ENCODE measurements around the gene LRRC4C.

The LRRC4C gene

DNA sequence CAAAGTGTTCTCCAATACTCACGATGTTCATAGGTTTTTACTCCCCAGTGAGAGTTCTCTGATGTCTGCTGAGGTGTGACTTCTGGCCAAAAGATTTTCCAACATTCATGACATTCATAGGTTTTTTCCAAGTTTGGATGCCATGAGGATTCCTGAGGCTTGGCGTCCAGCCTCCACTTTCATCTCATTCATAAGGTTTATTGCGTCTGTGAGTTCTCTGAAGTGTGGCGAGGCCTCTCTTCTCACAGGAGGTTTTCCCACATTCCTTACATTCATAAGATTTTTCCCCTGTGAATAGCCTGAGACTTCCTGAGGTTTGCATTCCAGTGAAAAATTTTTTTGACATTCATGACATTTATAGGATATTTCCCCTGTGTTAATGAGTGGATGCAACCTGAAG is 1014.1 kb downstream of the LRRC4C start:
- FAIRE-seq (no peak), DNase-seq (ENCODE audit: insufficient read length, low spot score) (no peak)
- TF ChIP-seq, protein P1, sequence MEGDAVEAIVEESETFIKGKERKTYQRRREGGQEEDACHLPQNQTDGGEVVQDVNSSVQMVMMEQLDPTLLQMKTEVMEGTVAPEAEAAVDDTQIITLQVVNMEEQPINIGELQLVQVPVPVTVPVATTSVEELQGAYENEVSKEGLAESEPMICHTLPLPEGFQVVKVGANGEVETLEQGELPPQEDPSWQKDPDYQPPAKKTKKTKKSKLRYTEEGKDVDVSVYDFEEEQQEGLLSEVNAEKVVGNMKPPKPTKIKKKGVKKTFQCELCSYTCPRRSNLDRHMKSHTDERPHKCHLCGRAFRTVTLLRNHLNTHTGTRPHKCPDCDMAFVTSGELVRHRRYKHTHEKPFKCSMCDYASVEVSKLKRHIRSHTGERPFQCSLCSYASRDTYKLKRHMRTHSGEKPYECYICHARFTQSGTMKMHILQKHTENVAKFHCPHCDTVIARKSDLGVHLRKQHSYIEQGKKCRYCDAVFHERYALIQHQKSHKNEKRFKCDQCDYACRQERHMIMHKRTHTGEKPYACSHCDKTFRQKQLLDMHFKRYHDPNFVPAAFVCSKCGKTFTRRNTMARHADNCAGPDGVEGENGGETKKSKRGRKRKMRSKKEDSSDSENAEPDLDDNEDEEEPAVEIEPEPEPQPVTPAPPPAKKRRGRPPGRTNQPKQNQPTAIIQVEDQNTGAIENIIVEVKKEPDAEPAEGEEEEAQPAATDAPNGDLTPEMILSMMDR (IDR thresholded peaks at IDR 0.05; ENCODE audit: insufficient read depth, missing control alignments) = no peak

DNA sequence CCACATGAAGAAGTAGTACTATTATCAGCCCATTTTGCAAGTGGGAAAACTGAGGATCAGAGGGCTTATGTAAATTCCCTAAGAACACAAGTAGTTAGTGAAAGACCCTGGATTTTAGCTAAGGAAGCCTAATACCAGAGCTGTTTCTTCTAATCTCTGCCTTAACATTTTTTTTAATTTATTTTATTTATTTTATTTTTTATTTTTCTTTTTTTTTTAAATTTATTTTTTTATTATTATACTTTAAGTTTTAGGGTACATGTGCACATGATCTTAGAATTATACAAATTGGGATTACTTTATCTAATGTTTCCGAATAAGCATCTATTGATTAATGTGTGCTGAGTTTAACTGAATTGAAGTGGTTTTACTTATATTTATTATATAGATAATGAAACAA is 1015.3 kb downstream of the LRRC4C start:
- TF ChIP-seq, protein P1 (IDR thresholded peaks at IDR 0.05; ENCODE audit: insufficient read depth, missing control alignments) = no peak
- DNase-seq (ENCODE audit: insufficient read length, low spot score) (no peak), FAIRE-seq (no peak)

DNA sequence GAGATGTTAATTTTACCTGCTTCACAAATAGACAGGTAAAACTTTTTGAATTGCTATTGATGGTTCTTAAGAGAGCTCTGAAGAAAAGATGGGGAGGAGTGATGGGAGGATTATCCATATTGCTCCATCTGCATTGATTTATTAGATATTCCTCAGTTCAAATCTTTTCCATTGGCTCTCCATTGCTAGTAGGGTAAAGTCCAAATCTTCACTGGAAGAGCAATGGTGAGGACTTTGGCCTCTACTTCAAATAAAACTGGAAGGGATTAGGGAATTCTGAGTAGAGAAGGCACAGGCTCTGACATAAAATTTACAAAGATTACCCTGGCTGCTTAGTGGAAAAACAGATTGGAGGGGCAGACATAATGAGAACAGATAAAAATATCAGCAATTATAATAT is 1024.1 kb downstream of the LRRC4C start:
- FAIRE-seq (peak; percentile 6), DNase-seq (ENCODE audit: insufficient read length, low spot score) (no peak)
- TF ChIP-seq, protein P1 (IDR thresholded peaks at IDR 0.05; ENCODE audit: insufficient read depth, missing control alignments) = no peak

- DNase-seq (ENCODE audit: insufficient read length, low spot score) (no peak), FAIRE-seq (no peak)
- TF ChIP-seq, protein P1 (IDR thresholded peaks at IDR 0.05; ENCODE audit: insufficient read depth, missing control alignments) = no peak
Observed at GRCh38 chr11:40434926-40435325, 1024.5 kb downstream of the LRRC4C start.

DNA sequence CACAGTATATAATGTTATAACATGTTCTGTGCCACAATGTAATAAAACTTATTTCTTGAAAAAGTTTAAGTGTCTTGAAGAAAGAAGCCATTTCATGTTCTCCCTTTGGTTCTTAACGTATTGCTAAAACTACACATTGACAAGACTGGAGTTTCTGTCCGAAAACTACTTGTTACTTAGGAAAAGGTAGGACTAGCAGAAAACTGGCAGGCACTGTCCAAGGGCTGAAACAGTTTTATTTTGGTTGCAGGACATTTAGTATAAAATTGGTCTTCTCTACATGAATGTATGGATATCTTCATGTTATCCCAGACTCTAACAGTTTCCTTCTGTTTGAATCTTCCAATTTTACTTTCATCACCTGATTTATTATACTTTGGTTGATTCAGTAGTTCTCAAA is 1027.1 kb downstream of the LRRC4C start:
- no peak for FAIRE-seq
- TF ChIP-seq, protein P1 (IDR thresholded peaks at IDR 0.05; ENCODE audit: insufficient read depth, missing control alignments) = no peak
- no peak for DNase-seq (ENCODE audit: insufficient read length, low spot score)

- DNase-seq (ENCODE audit: insufficient read length, low spot score) (no peak), FAIRE-seq (no peak)
- TF ChIP-seq, protein P1 (IDR thresholded peaks at IDR 0.05; ENCODE audit: insufficient read depth, missing control alignments) = no peak
Observed at GRCh38 chr11:40425168-40425567, 1034.3 kb downstream of the LRRC4C start.

GRCh38 chr11:40421208-40421981 is 1038.1 kb downstream of the LRRC4C start:
- TF ChIP-seq, protein P1 (IDR thresholded peaks at IDR 0.05; ENCODE audit: insufficient read depth, missing control alignments) = no peak
- FAIRE-seq = no peak
- DNase-seq (ENCODE audit: insufficient read length, low spot score) = no peak

Measured in D721Med (cell line).